Smooth muscle cell (in vitro differentiated cells): ENCODE results near the gene TRPM5. TPM values are rescaled to one million over a fixed set of nuclear protein-coding genes. Genes with fewer than 3 reads are reported as not detected.

Experiments used
- DNase-seq: peaks from one replicate; lab custom pipeline; 2025; ENCODE audit not compliant: unreplicated experiment; lab: John Stamatoyannopoulos, UW
- H2AFZ ChIP-seq: fragments of 200-600 bp; sonication (generic); 2 replicates; pipeline ENCODE4 v1.6.0; 2016; ENCODE audit warnings: antibody characterized with exemption, low read depth, mild to moderate bottlenecking
- H3F3A ChIP-seq: fragments of 200-600 bp; sonication (generic); 2 replicates; pipeline ENCODE4 v1.6.0; 2017; ENCODE audit warnings: antibody characterized with exemption, low read depth
- H3K27ac ChIP-seq: fragments of 200-600 bp; sonication (generic); 2 replicates; pipeline ENCODE4 v1.5.1; 2016; ENCODE audit warnings: low read depth, mild to moderate bottlenecking
- H3K27me3 ChIP-seq: fragments of 200-600 bp; sonication (generic); 2 replicates; pipeline ENCODE4 v1.6.1; 2016; ENCODE audit warnings: low read depth, mild to moderate bottlenecking
- H3K36me3 ChIP-seq: fragments of 200-600 bp; sonication (generic); 2 replicates; pipeline ENCODE4 v1.5.1; 2016; ENCODE audit warnings: low read depth
- H3K4me1 ChIP-seq: fragments of 200-600 bp; sonication (generic); 2 replicates; pipeline ENCODE4 v1.5.1; 2016; ENCODE audit warnings: low read depth
- H3K4me2 ChIP-seq: fragments of 200-600 bp; sonication (generic); 2 replicates; pipeline ENCODE4 v1.6.0; 2016; ENCODE audit warnings: mild to moderate bottlenecking
- H3K4me3 ChIP-seq: fragments of 200-600 bp; sonication (generic); 2 replicates; pipeline ENCODE4 v1.5.1; 2016; ENCODE audit warnings: mild to moderate bottlenecking
- H3K79me2 ChIP-seq: fragments of 200-600 bp; sonication (generic); 2 replicates; pipeline ENCODE4 v1.6.0; 2016; ENCODE audit warnings: low read depth, mild to moderate bottlenecking
- H3K9ac ChIP-seq: fragments of 200-600 bp; sonication (generic); 2 replicates; pipeline ENCODE4 v1.6.0; 2016; ENCODE audit warnings: low read depth
- H3K9me3 ChIP-seq: fragments of 200-600 bp; sonication (generic); replicated peaks from 2 replicates; pipeline ENCODE4 v1.5.1; 2016; ENCODE audit warnings: low read depth
- H4K20me1 ChIP-seq: fragments of 200-600 bp; sonication (generic); 2 replicates; pipeline ENCODE4 v1.6.0; 2016; ENCODE audit warnings: low read depth
- CTCF ChIP-seq: fragments of 200-600 bp; sonication (generic); IDR thresholded peaks from 2 replicates; pipeline ENCODE4 v1.5.1; 2017; ENCODE audit warnings: borderline replicate concordance, mild to moderate bottlenecking, antibody characterized with exemption; ENCODE audit not compliant: insufficient read depth, poor library complexity, severe bottlenecking
- whole genome bisulfite sequencing: methylation state at CpG from one replicate; pipeline ENCODE4 v1.1.7; 2016; ENCODE audit warnings: low lambda C conversion rate; 5-methylcytosine and 5-hydroxymethylcytosine counted together
- polyA plus RNA-seq: library from polyadenylated mRNA; unstranded; fragments of >200 nt; fragmentation: Nextera tagmentation; extraction: Ambion mirVana; gene quantifications from 2 replicates; pipeline ENCODE4 v1.2.1, GENCODE V29; 2016
- total RNA-seq: library from RNA; depleted of rRNA; stranded (reverse); fragments of >200 nt; gene quantifications from 2 replicates; pipeline ENCODE4 v1.2.3, GENCODE V29; 2014

Gene TRPM5
- total and polyA plus RNA-seq, 2 experiments from 2014 or later: not detected

DNA sequence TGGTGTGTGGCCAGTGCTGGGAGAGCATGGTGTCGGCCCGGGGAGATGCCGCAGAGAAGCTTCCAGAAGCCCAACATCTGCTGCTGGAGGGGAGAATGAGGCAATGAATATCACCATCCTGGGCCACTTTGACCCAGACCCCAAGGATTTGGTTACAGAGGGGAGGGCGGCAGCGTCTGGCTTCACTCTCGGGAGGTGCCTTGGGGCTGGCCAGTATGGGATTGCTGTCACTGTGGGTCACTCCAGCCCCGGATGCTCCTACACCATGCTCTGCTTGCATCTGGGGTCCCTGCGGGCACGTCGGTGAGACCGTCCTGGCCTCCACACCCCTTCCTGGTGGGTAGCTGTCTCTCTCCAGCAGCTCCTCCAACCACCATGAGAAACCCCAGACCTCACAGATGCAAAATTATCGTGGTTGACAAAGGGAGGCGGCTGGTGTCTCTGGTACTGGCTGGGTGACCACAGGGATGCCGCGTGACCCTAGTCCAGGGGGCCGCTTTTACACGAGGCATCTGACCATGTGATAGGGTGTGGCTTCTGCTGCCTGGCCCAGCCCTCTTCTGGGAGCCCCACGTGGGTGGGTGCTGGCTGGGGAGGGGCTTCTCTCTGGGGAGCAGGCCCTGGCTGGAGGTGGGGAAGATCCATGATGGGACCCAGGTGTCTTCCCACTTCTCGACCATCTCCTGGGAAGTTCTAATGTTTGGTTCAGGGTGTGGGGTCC lies 6.2 kb upstream of the TRPM5 start:
- no peak for DNase-seq
- H2AFZ ChIP-seq: no peak overlapping the region

GRCh38 chr11:2449548-2450320 lies 5.4 kb upstream of the TRPM5 start:
- Histone ChIP-seq H2AFZ (no peak overlapping the region), H3K79me2 (no peaks in the 10 kb centered on the region), H3K4me2 (no peak overlapping the region), H3K27ac (no peak overlapping the region), H3K9me3 (no peaks in the 10 kb centered on the region), H4K20me1 (no peaks in the 10 kb centered on the region), H3K9ac (no peak overlapping the region), H3K4me3 (no peak overlapping the region), H3K27me3 (peaks cover 58% of the 10 kb centered on the region), H3K36me3 (no peaks in the 10 kb centered on the region), H3K4me1 (no peaks in the 10 kb centered on the region), H3F3A (no peaks in the 10 kb centered on the region)
- TF ChIP-seq CTCF: no peak
- 88% methylated on average over 26 of the region's 26 CpGs for WGBS
- DNase-seq: no peak

More for the DNA sequence above, 6.2 kb upstream of the TRPM5 start:
- TF ChIP-seq CTCF: no peak
- H3K27ac ChIP-seq: no peak overlapping the region
- no peaks in the 10 kb centered on the region for H3K79me2 ChIP-seq
- no peaks in the 10 kb centered on the region for H3F3A ChIP-seq
- no peak overlapping the region for H3K4me2 ChIP-seq
- no peak overlapping the region for H3K4me3 ChIP-seq
- no peaks in the 10 kb centered on the region for H3K36me3 ChIP-seq
- peaks cover 55% of the 10 kb centered on the region for H3K27me3 ChIP-seq
- no peaks in the 10 kb centered on the region for H4K20me1 ChIP-seq
- H3K9ac ChIP-seq: no peak overlapping the region
- no peaks in the 10 kb centered on the region for H3K9me3 ChIP-seq
- no peaks in the 10 kb centered on the region for H3K4me1 ChIP-seq
- WGBS: 87% methylated on average over 19 of the region's 19 CpGs

DNA sequence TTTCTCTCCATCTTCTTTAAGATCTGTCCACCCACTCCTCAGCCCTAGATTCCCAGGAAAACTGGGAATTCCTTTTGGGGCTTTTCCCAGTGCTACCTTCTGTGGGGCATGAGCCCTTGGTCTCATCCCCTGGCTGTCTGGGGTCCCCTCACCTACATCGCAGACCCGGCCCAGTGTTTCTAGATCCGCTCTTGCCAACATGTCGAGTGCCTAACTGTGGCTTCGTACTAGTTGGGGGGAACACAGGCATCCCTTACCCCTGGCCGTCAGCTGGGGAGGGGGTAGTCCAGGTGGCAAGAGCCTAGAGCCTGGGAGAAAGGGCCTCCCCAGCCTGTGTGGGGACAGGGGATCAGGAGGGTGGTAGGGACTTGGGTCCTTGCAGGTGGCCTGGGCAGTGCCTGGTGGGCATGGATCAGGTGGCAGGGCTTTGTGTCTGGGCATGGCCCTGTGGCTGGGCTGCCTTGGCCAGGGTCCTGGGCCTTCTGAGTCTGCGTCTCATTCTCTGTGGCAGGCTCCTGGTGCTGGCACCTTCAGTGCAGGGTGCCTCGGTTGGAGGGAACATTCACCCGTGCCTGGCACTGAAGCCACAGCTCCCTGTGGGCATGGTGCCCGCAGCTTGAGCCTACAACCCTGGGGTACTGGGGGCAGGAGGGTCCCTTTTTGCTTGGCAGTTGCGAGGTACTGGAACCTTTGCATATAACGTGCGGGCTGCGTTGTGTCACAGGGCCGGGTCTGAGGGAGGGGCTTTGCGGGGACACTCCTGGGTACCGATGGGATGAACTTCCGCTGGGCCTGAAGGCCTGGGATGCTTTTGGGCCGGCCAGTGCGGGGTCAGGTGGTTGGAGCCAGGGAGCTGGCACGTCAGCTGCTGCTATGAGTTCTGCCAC lies 4.6 kb upstream of the TRPM5 start:
- TF ChIP-seq CTCF: no peak
- H3F3A ChIP-seq: no peaks in the 10 kb centered on the region
- no peaks in the 10 kb centered on the region for H4K20me1 ChIP-seq
- H3K27me3 ChIP-seq: peaks cover 63% of the 10 kb centered on the region
- H3K36me3 ChIP-seq: no peaks in the 10 kb centered on the region
- H3K9me3 ChIP-seq: no peaks in the 10 kb centered on the region
- H3K4me1 ChIP-seq: no peaks in the 10 kb centered on the region
- 84% methylated on average over 21 of the region's 21 CpGs for WGBS
- H3K4me2 ChIP-seq: no peak overlapping the region
- H3K9ac ChIP-seq: no peak overlapping the region
- no peak overlapping the region for H2AFZ ChIP-seq
- no peaks in the 10 kb centered on the region for H3K79me2 ChIP-seq
- DNase-seq: no peak
- H3K27ac ChIP-seq: no peak overlapping the region
- no peak overlapping the region for H3K4me3 ChIP-seq
